ENCODE measurements around the gene SRSF7. TPM values are rescaled to one million over a fixed set of nuclear protein-coding genes. Genes with fewer than 3 reads are reported as not detected.

Gene SRSF7
- total RNA-seq, result 100 to 1,000 TPM in 1 of 2 donors, 10 to 100 TPM in 1; 58.2 to 181 TPM

GRCh38 chr2:38750891-38751595, at the start of gene SRSF7:
TSS of gene SRSF7 (minus strand) at chr2:38751361. CDS start at chr2:38751256, 105 bp downstream.

Other genes with a start within 250 kb of the SRSF7 start
- gene HNRNPLL, start 148.4 kb downstream of the SRSF7 start, total RNA-seq, result 10 to 100 TPM; 45.1 to 56.6 TPM
- 10 to 100 TPM; 26.8 to 48.3 TPM for gene GALM, start 85.2 kb downstream of the SRSF7 start, total RNA-seq
- 10 to 100 TPM in 1 of 2 donors, 1 to 10 TPM in 1; 4.8 to 19.3 TPM for gene GEMIN6, start 26.8 kb upstream of the SRSF7 start, total RNA-seq
- gene DHX57, start 124.6 kb upstream of the SRSF7 start, total RNA-seq, result 10 to 100 TPM; 17.2 to 25.3 TPM
- gene MORN2, start 124.6 kb upstream of the SRSF7 start, total RNA-seq, result 10 to 100 TPM; 11.0 to 18.6 TPM
- under 1 TPM; under 0.01 to 0.33 TPM for gene ARHGEF33, start 138.5 kb upstream of the SRSF7 start, total RNA-seq

Data from melanocyte of skin (primary cell).